Suppressor macrophage treated with lipopolysaccharide for 1 hour (primary cell): ENCODE results near the gene FSTL4.

Source experiments
- DNase-seq, 3 donors: peaks; one replicate each; pipeline ENCODE4 v3.0.0-alpha.2; 2020 to 2022

The FSTL4 gene

DNA sequence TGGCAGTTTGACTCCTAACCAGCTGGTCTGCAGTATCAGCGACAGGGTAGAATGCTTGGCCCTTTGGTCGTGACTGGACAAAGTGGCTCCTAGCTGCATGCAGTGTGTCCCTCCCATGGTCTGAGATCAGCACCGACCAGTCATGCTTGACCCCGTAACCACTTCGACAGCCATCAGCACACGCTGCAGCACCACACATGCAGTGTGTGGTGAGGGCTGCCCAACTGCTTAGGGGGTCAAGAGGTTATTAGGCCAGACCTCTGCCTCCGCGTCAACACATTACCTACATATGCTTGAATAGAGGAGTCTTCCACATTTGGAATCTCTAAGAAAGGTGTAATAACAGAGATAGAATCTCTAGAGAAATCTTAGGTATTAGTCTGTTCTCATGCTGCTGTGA lies 139.1 kb downstream of the FSTL4 start:
- no peak for DNase-seq

DNA sequence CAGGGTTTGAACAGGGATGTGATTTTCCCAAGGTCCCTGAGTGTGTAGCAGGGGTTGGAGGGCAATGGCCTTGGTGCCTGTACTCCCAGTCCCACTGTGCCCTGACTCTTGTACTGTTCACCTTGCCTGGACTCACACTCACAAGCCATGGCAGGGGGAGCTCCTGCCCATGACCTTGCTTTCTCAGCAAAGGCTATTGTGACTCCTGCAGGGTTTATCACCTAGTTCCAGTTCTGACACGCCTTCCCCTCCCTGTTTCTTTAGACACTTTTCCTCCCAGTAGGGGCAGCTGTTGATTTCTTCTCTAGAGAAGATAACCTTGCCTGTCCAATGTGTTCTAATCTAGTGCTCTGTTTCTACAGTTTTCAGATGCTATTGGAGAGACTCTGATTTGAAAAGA lies 139.5 kb downstream of the FSTL4 start:
- DNase-seq, result no peak

DNA sequence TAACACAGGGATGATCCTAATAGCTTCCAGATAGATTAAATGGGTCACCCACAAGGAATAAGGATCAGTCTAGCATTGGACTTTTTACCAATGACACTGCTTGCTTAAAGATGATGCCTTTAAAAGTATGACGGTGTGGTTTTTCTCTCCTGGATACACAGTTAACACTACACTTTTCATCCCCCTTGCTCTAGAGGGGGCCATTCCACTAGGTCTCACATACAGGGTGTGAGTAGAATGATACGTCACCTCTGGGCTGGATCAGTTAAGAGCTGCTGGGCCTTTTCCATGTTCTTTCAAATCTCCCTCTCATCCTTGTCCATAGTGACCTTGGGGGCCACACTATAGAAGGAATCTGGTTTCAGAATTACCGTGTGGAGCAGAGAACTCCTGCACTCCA lies 140.6 kb downstream of the FSTL4 start:
- no peak for DNase-seq

GRCh38 chr5:133470841-133471240 lies 141.5 kb downstream of the FSTL4 start:
- DNase-seq, result peak in 2 of 3 donors; percentile 37 to 39

DNA sequence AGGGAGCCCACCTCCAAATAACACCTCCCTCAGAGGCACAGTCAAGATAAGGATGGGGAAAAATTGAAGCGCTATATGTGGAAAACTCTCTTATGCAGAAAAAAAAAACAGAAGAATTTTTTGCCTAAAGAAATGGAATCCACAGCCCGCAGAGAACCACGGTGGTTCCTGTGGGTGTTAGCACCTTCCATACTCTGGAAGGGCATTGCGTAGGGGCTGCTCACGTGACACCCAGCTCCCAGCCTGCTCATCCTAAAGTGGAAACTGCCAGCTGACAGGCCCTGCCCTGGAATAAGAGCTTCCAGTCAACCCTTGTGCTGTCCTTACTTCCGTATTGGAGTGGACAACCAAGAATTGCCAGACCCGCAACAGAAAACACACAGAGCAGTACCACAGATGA lies 142.5 kb downstream of the FSTL4 start:
- no peak for DNase-seq

DNA sequence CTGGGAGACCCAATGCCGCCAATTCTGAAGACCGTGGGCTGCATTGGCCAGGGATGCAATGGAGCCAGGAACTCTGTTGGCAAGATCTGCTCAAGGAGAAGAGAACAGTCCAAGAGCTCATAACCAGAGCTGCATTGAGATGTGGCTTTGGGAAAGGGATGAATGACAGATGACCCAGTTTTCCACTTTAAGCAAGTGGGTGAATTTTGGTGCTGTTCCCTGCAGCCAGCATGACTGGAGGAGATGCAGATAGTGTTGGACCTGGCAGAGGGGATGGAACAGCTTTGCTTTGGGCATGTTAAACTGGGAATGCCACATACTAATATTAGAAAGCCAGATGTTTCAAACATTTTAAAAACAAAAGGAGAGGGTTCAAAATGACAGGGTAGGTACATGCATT lies 143.1 kb downstream of the FSTL4 start:
- no peak for DNase-seq

DNA sequence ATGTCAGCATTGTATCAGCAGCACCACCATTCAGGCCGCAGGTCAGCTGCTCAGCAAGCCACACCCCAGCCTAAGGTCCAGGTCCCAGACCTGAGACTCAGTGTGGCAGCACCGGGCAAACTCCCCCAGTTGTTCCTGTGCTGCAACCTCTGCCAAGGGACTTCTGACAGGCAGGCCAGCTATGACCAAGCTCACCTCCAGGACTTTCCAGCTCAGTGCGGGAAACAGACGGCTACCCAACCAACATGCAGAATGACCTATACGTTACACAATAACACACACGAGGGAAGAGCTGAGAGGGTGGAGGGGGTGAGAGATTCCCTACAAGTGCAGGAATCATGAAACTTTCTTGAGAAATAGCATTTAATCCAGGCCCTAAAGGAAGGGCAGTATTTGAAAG lies 143.7 kb downstream of the FSTL4 start:
- peak; percentile 63 to 65 (median 64) for DNase-seq

DNA sequence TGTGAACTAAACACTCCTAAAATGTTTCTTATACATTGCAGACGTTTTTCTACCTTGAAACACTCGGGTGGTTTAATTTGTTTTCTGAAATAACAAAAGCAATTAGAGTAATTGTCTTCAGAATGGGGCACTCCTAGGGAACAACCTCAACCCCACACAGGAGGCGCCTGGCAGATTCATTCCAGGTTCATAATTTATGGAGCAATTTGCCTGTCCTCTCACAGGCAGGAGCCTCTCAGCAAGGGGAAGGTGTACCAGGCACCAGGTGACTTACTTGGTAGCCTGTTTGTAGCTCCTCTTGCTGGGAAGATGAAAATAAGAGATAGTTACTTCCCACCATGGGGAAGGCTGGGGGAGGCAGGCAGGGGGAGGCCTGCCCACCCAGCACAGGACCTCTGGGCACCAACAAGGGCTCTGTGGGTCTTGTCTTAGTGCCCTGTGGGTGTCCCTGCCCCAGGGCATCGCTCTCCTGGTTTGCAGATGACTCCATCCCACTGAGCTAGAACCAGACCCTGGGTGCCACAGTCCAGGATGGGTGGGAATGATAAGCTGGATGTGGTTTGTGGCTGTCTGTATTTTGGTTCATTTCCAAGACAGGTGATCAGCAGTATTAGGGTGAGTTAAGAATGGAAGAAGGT lies 144.4 kb downstream of the FSTL4 start:
- DNase-seq, result no peak

- DNase-seq, result no peak
Observed at GRCh38 chr5:133467335-133467779, 145.0 kb downstream of the FSTL4 start.

DNA sequence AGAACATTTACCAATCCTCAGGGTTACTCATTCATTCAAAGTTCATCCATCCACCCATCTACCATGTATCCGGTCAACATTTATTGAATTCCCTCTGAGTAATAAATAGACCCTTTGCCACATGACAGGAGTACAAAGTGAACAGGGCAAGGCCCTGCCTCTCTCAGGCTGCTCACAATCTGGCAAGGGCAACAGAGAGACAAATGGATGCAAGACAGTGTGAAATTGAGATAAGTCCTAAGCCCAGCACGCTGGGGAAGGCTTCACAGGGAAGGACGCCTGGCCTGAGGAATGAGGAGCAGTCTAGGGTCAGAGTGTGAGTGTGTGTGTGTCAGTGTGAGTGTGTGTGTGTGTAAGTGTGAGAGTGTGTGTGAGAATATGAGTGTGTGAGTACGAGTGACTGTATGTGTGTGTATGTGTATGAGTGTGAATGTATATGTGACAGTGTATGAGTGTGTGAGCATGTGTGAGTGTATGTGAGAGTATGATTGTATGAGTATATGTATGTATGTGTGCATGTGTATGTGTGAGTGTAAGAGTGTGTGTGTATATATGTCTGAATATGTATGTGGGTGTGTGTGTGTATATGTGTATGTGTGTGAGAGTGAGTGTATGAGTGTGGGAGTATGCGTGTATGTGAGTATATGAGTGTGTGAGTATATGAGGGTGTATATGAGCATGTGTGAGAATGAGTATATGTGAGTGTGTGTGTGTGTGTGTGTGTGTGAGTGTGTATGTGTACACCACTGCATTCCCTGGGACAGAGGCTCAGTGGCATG lies 145.6 kb downstream of the FSTL4 start:
- no peak for DNase-seq

GRCh38 chr5:133464013-133464412 lies 148.3 kb downstream of the FSTL4 start:
- no peak for DNase-seq

DNA sequence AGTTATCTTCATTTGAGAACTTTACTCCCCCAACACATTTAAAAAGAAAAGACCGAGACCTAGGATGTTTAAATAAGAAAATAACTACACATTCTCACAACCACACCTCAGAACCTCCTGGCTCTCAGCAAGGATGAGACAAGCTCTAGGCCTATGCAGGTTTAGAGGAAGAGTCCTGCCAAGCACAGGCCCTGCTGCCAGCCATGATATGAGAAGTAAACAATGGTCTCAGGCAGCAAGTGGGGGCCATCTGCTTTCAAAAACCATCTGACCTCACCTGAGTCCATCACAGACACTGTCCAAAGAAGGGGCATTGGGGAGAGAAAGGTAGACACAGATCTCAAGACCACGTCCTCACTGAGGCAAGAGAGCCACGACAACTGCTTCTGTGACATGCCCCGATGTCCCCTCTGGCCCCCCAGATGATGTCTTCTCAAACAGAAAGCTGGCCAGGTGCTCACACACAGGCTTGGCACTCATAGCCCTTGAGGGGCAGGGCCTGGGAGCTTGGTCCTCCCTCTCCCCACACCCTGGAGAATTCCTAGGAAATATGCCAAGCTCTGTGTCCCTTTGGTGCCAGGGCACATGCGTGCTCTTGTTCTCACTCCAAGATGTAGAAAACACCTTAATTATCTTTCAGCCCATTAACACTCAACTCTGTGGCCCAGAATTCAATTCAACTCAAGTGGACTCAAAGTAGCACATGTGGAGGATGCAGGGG lies 150.4 kb downstream of the FSTL4 start:
- no peak for DNase-seq

GRCh38 chr5:133460172-133460758 lies 152.1 kb downstream of the FSTL4 start:
- peak in 1 of 3 donors; percentile 29 for DNase-seq

GRCh38 chr5:133459474-133460160 lies 152.7 kb downstream of the FSTL4 start:
- peak in 2 of 3 donors; percentile 28 to 38 for DNase-seq

GRCh38 chr5:133458435-133458834 lies 153.9 kb downstream of the FSTL4 start:
- no peak for DNase-seq

GRCh38 chr5:133457439-133458355 lies 154.6 kb downstream of the FSTL4 start:
- DNase-seq, result peak in 1 of 3 donors; percentile 21

DNA sequence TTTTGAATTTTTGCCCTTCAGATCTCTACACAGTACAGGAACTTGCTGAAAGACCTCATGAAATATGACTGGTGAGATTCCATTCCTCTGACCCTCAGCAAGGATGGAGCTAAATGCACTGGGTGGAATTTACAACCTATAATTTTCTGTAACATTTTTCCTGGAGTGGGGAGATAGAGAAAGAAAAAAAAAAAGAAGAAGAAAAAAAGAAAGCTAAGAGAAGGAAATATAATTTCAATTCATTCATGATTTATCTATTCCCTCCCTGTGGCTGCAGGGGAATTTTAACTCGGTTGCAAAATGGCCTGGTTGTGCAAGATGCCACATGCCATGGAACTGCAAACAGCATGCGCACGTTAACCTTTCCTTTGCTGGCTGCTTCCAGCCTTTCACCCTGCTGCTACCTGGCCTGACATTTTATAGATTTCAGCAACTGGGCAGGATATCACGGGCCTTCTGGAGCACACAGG lies 155.4 kb downstream of the FSTL4 start:
- peak; percentile 76 to 85 (median 77) for DNase-seq

DNA sequence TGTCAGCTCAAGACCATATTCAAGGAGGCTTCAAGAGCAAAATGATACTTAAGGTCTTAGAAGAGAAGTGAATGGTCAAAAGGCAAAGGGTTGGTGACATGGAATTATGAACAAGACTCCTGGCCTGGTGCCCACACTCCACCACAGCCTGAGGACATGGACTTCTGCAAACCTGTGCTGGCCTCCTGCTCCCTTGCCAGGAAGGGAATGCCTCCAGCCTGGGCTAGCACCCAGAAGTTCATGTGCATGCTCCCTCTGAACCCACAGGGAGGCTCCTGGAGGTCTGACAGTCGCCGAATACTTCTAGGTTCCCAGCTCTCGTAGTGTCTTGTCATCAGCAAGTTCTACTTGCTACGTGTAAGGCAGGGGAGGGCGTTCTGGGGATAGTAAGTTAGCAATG lies 156.7 kb downstream of the FSTL4 start:
- peak in 1 of 3 donors; percentile 39 for DNase-seq

DNA sequence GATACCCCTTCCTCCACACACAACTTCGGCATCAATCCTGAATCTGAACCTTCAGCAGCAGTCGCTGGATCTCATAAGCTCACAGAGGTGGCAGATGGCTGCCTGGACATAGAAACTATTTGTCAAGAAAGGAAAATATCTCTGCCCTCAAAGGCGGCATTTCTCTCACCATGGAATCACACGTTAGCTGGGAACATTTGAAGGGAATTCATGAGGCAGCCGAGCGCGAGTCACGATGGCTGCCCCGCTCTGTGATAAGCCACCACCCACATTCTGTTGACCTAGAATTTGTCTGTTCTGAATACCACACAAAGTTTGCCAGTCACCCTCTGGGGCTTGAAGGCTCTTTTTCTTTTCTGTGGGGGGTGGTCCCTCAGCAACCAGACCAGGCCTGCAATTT lies 157.9 kb downstream of the FSTL4 start:
- no peak for DNase-seq

DNA sequence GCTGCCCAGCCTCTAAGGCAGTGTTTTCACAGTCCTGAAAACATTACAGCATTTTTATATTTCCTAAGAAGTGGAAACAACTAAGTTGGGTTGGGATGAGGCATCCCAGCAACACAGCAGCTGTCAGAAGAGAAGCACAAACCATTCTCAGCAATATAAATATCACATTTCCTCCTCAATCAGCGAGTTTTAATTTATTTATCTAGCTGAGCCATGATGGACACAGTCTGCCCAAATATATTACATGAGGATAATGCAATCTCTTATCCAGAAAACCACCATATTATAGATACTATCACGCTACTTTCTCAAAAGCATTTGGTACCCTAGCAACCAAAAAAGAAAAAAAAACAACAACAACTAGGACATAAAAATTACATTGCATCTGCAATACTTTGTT lies 158.5 kb downstream of the FSTL4 start:
- DNase-seq, result no peak

DNA sequence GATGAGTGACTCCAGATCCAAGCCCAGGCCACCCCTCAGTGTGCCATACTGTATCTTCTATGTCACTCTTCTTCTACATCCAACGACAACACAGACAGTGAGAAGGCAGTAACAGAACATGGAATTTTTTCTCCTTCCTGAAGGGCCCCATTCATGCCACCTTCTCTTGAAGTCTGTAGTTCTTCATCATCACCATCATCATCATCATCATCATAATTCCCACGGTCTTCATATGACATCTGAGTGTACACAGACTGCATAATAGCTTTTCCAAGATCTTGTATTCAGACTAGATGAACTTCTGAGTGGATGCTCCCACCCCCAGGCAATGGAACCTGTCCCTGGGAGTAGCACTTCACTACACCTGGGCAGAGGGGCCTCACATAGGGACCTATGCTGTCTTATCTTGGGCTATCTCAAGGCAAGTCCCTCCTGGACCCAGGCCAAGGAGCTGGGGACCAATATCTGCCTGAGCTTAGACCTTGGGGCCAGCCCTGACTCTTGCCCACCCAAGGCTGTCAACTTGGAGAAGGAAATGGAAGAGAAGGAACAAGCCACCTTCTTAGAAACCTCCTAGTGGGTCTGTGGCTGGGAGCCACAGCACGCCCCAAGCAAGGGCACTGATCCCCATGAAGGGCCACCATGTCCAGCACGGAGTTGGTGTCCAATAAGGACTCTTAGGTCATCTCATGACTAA lies 159.1 kb downstream of the FSTL4 start:
- DNase-seq, result no peak
